Ascending aorta (tissue), 2 donors: ENCODE data around the gene UBE3C. TPM values are rescaled to one million over a fixed set of nuclear protein-coding genes. Genes with fewer than 3 reads are reported as not detected.

Source experiments
- DNase-seq, 2 donors: peaks; one replicate each; pipeline ENCODE4 v3.0.0-alpha.2; 2019; ENCODE audit warnings: low spot score in 2 of 2
- H3K27ac ChIP-seq, 2 donors: fragments of 200-600 bp; sonication (generic); one replicate each; pipeline ENCODE4 v1.5.1; 2016 to 2017; ENCODE audit warnings: mild to moderate bottlenecking in 1 of 2
- H3K27me3 ChIP-seq: fragments of 200-600 bp; sonication (generic); one replicate; pipeline ENCODE4 v1.5.1; 2017
- H3K36me3 ChIP-seq, 2 donors: fragments of 200-600 bp; sonication (generic); one replicate each; pipeline ENCODE4 v1.5.1; 2016
- H3K4me1 ChIP-seq, 2 donors: fragments of 200-600 bp; sonication (generic); one replicate each; pipeline ENCODE4 v1.5.1; 2016 to 2017; ENCODE audit warnings: mild to moderate bottlenecking in 1 of 2
- H3K4me3 ChIP-seq, 2 donors: fragments of 200-600 bp; sonication (generic); one replicate each; pipeline ENCODE4 v1.5.1; 2016 to 2017; ENCODE audit warnings: mild to moderate bottlenecking in 1 of 2
- H3K9me3 ChIP-seq, 2 donors: fragments of 200-600 bp; sonication (generic); one replicate each; pipeline ENCODE4 v1.5.1; 2016
- CTCF ChIP-seq, 3 experiments: fragments of 200-600 bp in 2 of 3; fragments of 450-650 bp in 1 of 3; sonication (generic) in 2 of 3; IDR thresholded peaks; one replicate each; pipeline ENCODE4 v1.5.1; 2016 to 2019; ENCODE audit warnings: antibody characterized with exemption in 3 of 3, mild to moderate bottlenecking in 1 of 3, moderate library complexity in 1 of 3
- intact Hi-C: fragments of 100-400 bp; cut with DNase I; formaldehyde crosslinking; loops from one replicate; pipeline ENCODE4 v1.15.1; 2023
- total RNA-seq: library from RNA; depleted of rRNA; stranded (reverse); fragments of >200 nt; gene quantifications from one replicate; pipeline ENCODE4 v1.1.0, GENCODE V29; 2016

Gene UBE3C
- total RNA-seq, 1 donor from 2014 or later: 31.7 TPM

DNA sequence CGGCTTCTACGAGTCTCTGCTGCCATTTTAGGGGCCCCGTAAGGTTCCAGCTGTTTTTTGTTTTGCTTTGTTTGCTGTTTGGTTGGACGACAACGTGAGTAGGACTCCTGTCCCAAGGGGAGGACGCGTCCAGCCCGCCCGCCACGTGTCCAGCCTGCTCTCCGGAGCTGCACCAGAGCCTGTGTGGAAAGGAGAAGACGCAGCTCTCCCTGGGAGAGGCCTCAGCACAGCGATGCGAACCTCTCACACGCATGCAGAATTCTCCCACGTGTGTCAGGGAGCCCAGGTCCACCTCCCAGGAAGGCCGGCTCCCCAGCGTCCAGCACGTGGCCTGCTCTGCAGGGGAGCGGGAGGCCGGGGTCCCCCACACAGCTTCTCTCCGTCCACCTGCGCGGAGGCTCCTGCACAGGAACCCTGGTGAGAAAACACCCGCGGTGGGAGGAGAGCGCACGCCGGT, 161.7 kb downstream of the UBE3C start:
- no peaks in the 10 kb centered on the region for H3K36me3 ChIP-seq
- DNase-seq: no peak
- intact Hi-C loops: no loop called here
- no peaks in the 10 kb centered on the region for H3K4me1 ChIP-seq
- no peaks in the 10 kb centered on the region for H3K27me3 ChIP-seq
- H3K27ac ChIP-seq: no peak overlapping the region
- no peak for TF ChIP-seq CTCF (IDR thresholded peaks at IDR 0.05)
- H3K9me3 ChIP-seq: no peaks in the 10 kb centered on the region
- no peak overlapping the region for H3K4me3 ChIP-seq

- H3K4me1 ChIP-seq: no peaks in the 10 kb centered on the region
- TF ChIP-seq CTCF (IDR thresholded peaks at IDR 0.05): no peak
- H3K27me3 ChIP-seq: no peaks in the 10 kb centered on the region
- no peaks in the 10 kb centered on the region for H3K9me3 ChIP-seq
- no peaks in the 10 kb centered on the region for H3K36me3 ChIP-seq
- no peak for DNase-seq
- no peak overlapping the region for H3K4me3 ChIP-seq
- peak overlapping the region in 1 of 2 donors; percentile 22 for H3K27ac ChIP-seq
- intact Hi-C loops: no loop called here
Observed at GRCh38 chr7:157301610-157302120, 162.9 kb downstream of the UBE3C start.

DNA sequence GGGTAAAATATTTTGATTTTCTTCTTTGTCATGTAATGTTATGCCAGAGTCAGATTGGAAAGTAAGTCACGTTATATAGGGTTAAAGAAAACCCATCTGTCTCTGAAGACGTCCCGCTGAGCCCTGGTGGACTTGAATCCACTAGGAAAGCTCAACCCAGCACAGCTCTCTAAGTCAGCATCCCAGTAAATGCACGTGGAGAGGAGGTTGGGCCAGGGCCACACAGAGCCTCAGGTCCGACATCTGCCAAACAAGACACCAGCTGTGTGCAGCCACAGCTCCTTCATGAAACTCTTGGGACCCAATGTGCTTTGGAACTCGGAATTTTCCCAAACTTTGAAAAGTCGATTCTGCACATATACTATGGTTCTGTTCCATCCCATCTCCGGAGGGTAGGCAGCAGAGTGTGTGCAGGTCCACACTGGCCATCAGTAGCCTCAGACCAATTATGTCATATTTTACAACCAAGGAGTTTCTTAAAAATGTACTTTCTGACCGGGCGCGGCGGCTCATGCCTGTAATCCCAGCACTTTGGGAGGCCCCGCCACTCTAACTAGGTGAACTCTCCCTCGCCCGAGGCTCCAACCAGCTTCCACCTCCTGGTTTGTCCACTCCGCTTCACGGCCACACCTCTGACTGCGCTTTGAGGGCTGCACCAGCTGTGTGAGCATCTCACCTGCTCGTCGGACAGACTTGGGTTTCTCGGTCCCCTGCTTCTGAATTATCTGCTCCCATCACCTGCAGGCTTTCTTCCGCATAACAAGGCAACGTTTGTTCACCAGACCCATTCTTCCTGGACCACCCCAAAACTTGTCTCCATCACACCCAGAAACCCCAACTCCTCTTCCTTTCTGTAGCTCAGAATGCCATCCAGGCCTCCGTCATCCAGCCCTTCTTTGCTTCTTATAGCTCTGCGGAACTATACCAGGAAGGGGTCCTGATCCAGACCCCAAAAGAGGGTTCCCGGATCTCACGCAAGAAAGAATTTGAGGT, 168.4 kb downstream of the UBE3C start:
- Histone ChIP-seq H3K27me3 (no peaks in the 10 kb centered on the region), H3K36me3 (no peaks in the 10 kb centered on the region), H3K4me1 (no peaks in the 10 kb centered on the region), H3K4me3 (no peak overlapping the region), H3K27ac (no peak overlapping the region), H3K9me3 (no peaks in the 10 kb centered on the region)
- intact Hi-C loops: no loop called here
- no peak for DNase-seq
- no peak for TF ChIP-seq CTCF (IDR thresholded peaks at IDR 0.05)

DNA sequence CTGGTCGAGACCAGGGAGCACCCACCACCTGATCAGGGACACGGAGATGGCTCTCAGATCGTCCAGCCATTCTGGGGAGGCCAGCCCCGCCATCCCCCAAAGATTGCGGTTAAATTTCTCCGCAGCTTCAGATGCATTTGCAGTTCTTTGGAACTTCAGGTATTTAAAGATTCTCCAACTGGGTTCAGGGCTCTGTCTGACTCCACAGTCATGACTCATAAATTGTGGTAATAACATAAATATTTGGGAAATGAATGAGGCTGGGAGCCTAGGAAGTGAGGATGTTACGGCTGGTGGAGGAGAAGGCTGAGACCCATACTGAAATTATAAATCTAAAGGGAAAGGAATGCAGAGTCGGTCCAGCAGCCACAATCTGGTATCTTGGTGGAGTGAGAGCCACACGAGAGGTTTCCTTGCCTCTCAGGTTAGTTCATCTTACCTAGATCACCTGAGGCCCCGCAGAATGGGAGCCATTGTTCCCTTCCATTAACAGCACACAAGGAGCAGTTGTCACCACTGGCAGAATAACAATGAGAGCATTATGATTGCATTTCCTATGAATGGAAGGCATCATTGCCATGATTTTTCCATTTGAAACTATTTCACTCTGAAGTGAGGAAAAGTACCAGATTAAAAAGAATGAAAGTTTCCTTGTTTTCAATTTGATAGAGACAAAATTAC, 171.4 kb downstream of the UBE3C start:
- Histone ChIP-seq H3K4me3 (no peak overlapping the region), H3K27me3 (no peaks in the 10 kb centered on the region), H3K27ac (no peak overlapping the region), H3K9me3 (no peaks in the 10 kb centered on the region), H3K4me1 (no peaks in the 10 kb centered on the region), H3K36me3 (no peaks in the 10 kb centered on the region)
- intact Hi-C loops: no loop called here
- no peak for DNase-seq
- no peak for TF ChIP-seq CTCF (IDR thresholded peaks at IDR 0.05)

GRCh38 chr7:157310676-157311185, 172.0 kb downstream of the UBE3C start:
- intact Hi-C loops: no loop called here

More at GRCh38 chr7:157310676-157311185, 172.0 kb downstream of the UBE3C start:
- no peak for TF ChIP-seq CTCF (IDR thresholded peaks at IDR 0.05)
- Histone ChIP-seq H3K36me3 (no peaks in the 10 kb centered on the region), H3K4me1 (no peaks in the 10 kb centered on the region), H3K27ac (no peak overlapping the region), H3K9me3 (no peaks in the 10 kb centered on the region), H3K27me3 (no peaks in the 10 kb centered on the region), H3K4me3 (no peak overlapping the region)
- DNase-seq: no peak
